Neural crest cell (in vitro differentiated cells): ENCODE results near the gene NUDT2. TPM values are rescaled to one million over a fixed set of nuclear protein-coding genes. Genes with fewer than 3 reads are reported as not detected.
"Not testable (repeated sequence)": the region's sequence is repeated elsewhere in the genome, so short reads cannot be mapped to it uniquely, and the experiment has no call there.

Experiments
- DNase-seq: peaks from one replicate; pipeline ENCODE4 v3.0.0; 2021; ENCODE audit warnings: low read depth, mixed read lengths, low spot score
- H3K27ac Mint-ChIP-seq: one replicate; pipeline ENCODE4 v1.8.0; 2021; ENCODE audit warnings: mild to moderate bottlenecking, mixed read lengths; ENCODE audit not compliant: unreplicated experiment
- H3K27me3 Mint-ChIP-seq: 2 replicates; pipeline ENCODE4 v1.8.0; 2021; ENCODE audit warnings: low read depth, mild to moderate bottlenecking, mixed read lengths
- H3K36me3 Mint-ChIP-seq: 2 replicates; pipeline ENCODE4 v1.8.0; 2021; ENCODE audit warnings: low read depth, mild to moderate bottlenecking, mixed read lengths
- H3K4me1 Mint-ChIP-seq: 2 replicates; pipeline ENCODE4 v1.8.0; 2021; ENCODE audit warnings: mixed read lengths
- H3K4me3 Mint-ChIP-seq: one replicate; pipeline ENCODE4 v1.8.0; 2021; ENCODE audit warnings: mild to moderate bottlenecking, mixed read lengths
- H3K9me3 Mint-ChIP-seq: 2 replicates; pipeline ENCODE4 v1.8.0; 2021; ENCODE audit warnings: mixed read lengths
- total RNA-seq: library from RNA; stranded (reverse); gene quantifications from 2 replicates; pipeline ENCODE4 v1.2.1, GENCODE V29; 2021
- TF ChIP-seq, protein P1 (sequence below): fragments of 200-600 bp; sonication (generic); conservative IDR thresholded peaks from 2 replicates; pipeline ENCODE4 v1.5.0; 2021; ENCODE audit warnings: antibody characterized with exemption, mild to moderate bottlenecking

The NUDT2 gene
- total RNA-seq, 1 donor from 2014 or later: 19.8 TPM

DNA sequence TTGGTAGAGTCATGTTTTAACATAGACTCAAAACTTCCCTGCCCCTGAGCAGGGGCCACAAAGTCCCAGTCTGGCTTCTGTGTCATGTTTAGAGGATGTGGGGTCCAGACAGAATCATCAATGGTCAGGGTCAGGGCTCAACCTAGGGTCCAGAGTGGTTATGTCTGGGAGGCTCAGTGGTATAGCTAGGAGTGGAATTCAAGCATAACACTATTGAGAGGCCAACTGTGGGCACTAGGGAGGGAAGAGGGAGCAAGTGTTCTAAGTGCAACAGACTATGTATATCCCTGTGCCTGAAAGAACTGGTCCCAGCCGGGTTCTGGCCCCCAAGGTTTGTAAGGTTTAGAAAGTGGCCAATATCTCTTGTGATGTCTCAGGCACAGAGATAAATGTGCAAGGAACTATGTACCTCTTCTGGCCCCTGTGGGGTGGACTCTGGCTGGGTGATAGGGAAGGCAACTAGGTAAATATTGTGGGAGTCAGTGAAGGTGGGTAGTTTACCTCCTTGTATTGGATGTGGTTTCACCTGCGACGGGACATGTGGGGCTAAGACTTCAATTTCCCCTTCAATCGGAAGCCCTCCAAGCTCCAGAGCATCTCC is 33.3 kb downstream of the NUDT2 start:
- TF ChIP-seq, protein P1, sequence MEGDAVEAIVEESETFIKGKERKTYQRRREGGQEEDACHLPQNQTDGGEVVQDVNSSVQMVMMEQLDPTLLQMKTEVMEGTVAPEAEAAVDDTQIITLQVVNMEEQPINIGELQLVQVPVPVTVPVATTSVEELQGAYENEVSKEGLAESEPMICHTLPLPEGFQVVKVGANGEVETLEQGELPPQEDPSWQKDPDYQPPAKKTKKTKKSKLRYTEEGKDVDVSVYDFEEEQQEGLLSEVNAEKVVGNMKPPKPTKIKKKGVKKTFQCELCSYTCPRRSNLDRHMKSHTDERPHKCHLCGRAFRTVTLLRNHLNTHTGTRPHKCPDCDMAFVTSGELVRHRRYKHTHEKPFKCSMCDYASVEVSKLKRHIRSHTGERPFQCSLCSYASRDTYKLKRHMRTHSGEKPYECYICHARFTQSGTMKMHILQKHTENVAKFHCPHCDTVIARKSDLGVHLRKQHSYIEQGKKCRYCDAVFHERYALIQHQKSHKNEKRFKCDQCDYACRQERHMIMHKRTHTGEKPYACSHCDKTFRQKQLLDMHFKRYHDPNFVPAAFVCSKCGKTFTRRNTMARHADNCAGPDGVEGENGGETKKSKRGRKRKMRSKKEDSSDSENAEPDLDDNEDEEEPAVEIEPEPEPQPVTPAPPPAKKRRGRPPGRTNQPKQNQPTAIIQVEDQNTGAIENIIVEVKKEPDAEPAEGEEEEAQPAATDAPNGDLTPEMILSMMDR: no peak
- peaks cover 2% of the 10 kb centered on the region for H3K27me3 Mint-ChIP-seq
- H3K27ac Mint-ChIP-seq: no peak overlapping the region
- H3K9me3 Mint-ChIP-seq: no peaks in the 10 kb centered on the region
- H3K4me1 Mint-ChIP-seq: peaks cover 20% of the 10 kb centered on the region
- peaks cover 6% of the 10 kb centered on the region for H3K36me3 Mint-ChIP-seq
- no peak for DNase-seq
- H3K4me3 Mint-ChIP-seq: no peak overlapping the region

GRCh38 chr9:34363619-34364351 is 34.4 kb downstream of the NUDT2 start:
- Mint-ChIP-seq H3K9me3 (no peaks in the 10 kb centered on the region), H3K4me3 (no peak overlapping the region), H3K27me3 (peaks cover 2% of the 10 kb centered on the region), H3K27ac (peak overlapping the region; percentile 23), H3K4me1 (peaks cover 20% of the 10 kb centered on the region), H3K36me3 (peaks cover 7% of the 10 kb centered on the region)
- TF ChIP-seq, protein P1: no peak
- DNase-seq: no peak

GRCh38 chr9:34365282-34365681 is 35.9 kb downstream of the NUDT2 start:
- Mint-ChIP-seq H3K36me3 (peaks cover 10% of the 10 kb centered on the region), H3K27me3 (peaks cover 2% of the 10 kb centered on the region), H3K9me3 (no peaks in the 10 kb centered on the region), H3K4me1 (peaks cover 20% of the 10 kb centered on the region), H3K27ac (no peak overlapping the region), H3K4me3 (no peak overlapping the region)
- DNase-seq: no peak
- TF ChIP-seq, protein P1: no peak

DNA sequence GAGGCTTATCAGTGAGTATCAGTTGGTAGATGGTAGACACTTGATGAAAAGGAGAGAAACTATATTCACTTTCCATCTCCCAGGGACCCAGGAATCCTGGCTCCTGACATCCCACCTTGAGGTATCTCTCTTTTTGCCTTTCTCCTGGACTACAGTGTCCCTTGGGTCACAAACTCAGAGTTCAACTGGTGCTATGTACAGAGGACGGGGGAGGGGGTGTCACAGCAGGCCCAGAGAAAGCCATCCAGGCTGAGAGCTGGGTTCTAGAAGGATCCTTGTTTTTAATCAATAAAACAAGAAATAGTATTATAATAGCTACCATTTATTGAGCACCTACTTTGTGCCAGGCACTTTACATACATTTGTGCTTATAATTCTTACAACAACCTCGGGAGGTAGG is 37.0 kb downstream of the NUDT2 start:
- Mint-ChIP-seq H3K9me3 (no peaks in the 10 kb centered on the region), H3K36me3 (peaks cover 13% of the 10 kb centered on the region), H3K27me3 (peaks cover 2% of the 10 kb centered on the region), H3K4me3 (no peak overlapping the region), H3K27ac (no peak overlapping the region), H3K4me1 (peaks cover 20% of the 10 kb centered on the region)
- TF ChIP-seq, protein P1: no peak
- no peak for DNase-seq

GRCh38 chr9:34367751-34368410 is 38.5 kb downstream of the NUDT2 start:
- not testable (repeated sequence) for H3K27me3 Mint-ChIP-seq, H3K4me3 Mint-ChIP-seq, H3K27ac Mint-ChIP-seq, DNase-seq, H3K9me3 Mint-ChIP-seq
- peaks cover 16% of the 10 kb centered on the region for H3K4me1 Mint-ChIP-seq
- H3K36me3 Mint-ChIP-seq: peaks cover 13% of the 10 kb centered on the region

GRCh38 chr9:34368796-34369195 is 39.4 kb downstream of the NUDT2 start:
- H3K27ac Mint-ChIP-seq, H3K27me3 Mint-ChIP-seq, H3K4me1 Mint-ChIP-seq, DNase-seq, H3K9me3 Mint-ChIP-seq, H3K4me3 Mint-ChIP-seq: not testable (repeated sequence)
- peaks cover 13% of the 10 kb centered on the region for H3K36me3 Mint-ChIP-seq
